IMR-90 (cell line): ENCODE measurements around the gene RAP1GAP. TPM values are rescaled to one million over a fixed set of nuclear protein-coding genes. Genes with fewer than 3 reads are reported as not detected.

Experiments
- ATAC-seq: fragments of 200-7000 bp; cut with Tn5 transposase; 2 replicates; pipeline ENCODE4 v1.9.1; 2020; ENCODE audit warnings: low read depth, mild to moderate bottlenecking, moderate library complexity
- BruUV-seq: library from RNA; stranded (reverse); fragments of 400-500 nt; replicated peaks from 2 replicates; lab custom pipeline; 2021; lab: Mats Ljungman, UMichigan
- CTCF ChIA-PET: fragments of 300-600 bp; formaldehyde crosslinking; extraction: SDS; loops from one replicate; lab custom pipeline; 2021; ENCODE audit warnings: antibody characterized with exemption; lab: Yijun Ruan, JAX
- POLR2A ChIA-PET: fragments of 300-600 bp; sonication (Branson Sonifier 250); formaldehyde crosslinking; loops from one replicate; lab custom pipeline; 2022; ENCODE audit warnings: antibody characterized with exemption; ENCODE audit not compliant: unreplicated experiment; lab: Charles Lee
- DNase-seq: peaks from one replicate; pipeline ENCODE4 v3.0.0; 2013
- H2AFZ ChIP-seq: replicated peaks from 2 replicates; pipeline ENCODE3; 2013; ENCODE audit warnings: low read length, mild to moderate bottlenecking; ENCODE audit not compliant: poor library complexity
- H2AK5ac ChIP-seq: 2 replicates; pipeline ENCODE4 v1.6.1; 2013; ENCODE audit warnings: low read depth, low read length, inconsistent platforms
- H2AK9ac ChIP-seq: replicated peaks from 2 replicates; pipeline ENCODE3; 2013; ENCODE audit warnings: mild to moderate bottlenecking, low read depth, low read length, moderate library complexity; ENCODE audit not compliant: poor library complexity
- H2BK120ac ChIP-seq: 2 replicates; pipeline ENCODE4 v1.6.1; 2013; ENCODE audit warnings: low read depth, low read length, inconsistent platforms
- H2BK15ac ChIP-seq: 3 replicates; pipeline ENCODE4 v1.6.1; 2013; ENCODE audit warnings: low read depth, low read length, inconsistent platforms
- H2BK20ac ChIP-seq: 2 replicates; pipeline ENCODE4 v1.6.1; 2013; ENCODE audit warnings: low read depth, mild to moderate bottlenecking, inconsistent platforms, low read length, moderate library complexity
- H2BK5ac ChIP-seq: 2 replicates; pipeline ENCODE4 v1.6.1; 2013; ENCODE audit warnings: mild to moderate bottlenecking, low read depth, low read length, inconsistent platforms; ENCODE audit not compliant: poor library complexity, severe bottlenecking
- H3K14ac ChIP-seq: replicated peaks from 2 replicates; pipeline ENCODE4 v1.6.1; 2013; ENCODE audit warnings: low read depth, low read length, inconsistent platforms
- H3K18ac ChIP-seq: 2 replicates; pipeline ENCODE4 v1.6.1; 2013; ENCODE audit warnings: low read depth, low read length, control low read depth
- H3K23ac ChIP-seq: 2 replicates; pipeline ENCODE4 v1.6.1; 2013; ENCODE audit warnings: low read depth, low read length, inconsistent platforms
- H3K27ac ChIP-seq: 2 replicates; pipeline ENCODE4 v1.5.1; 2013; ENCODE audit warnings: mild to moderate bottlenecking, control low read depth, low read length; ENCODE audit not compliant: insufficient read depth
- H3K27me3 ChIP-seq: 2 replicates; pipeline ENCODE4 v1.6.1; 2013; ENCODE audit warnings: low read length; ENCODE audit not compliant: control insufficient read depth, insufficient read depth
- H3K36me3 ChIP-seq: 2 replicates; pipeline ENCODE4 v1.6.1; 2013; ENCODE audit warnings: low read length, mixed read lengths; ENCODE audit not compliant: control insufficient read depth, insufficient read depth
- H3K4ac ChIP-seq: 2 replicates; pipeline ENCODE4 v1.6.1; 2013; ENCODE audit warnings: low read depth, low read length, inconsistent platforms
- H3K4me1 ChIP-seq: 2 replicates; pipeline ENCODE4 v1.6.1; 2013; ENCODE audit warnings: low read length, mixed read lengths; ENCODE audit not compliant: control insufficient read depth, insufficient read depth
- H3K4me2 ChIP-seq: 2 replicates; pipeline ENCODE4 v1.6.1; 2013; ENCODE audit warnings: low read depth, mild to moderate bottlenecking, control low read depth, low read length, moderate library complexity
- H3K4me3 ChIP-seq: 2 replicates; pipeline ENCODE4 v1.5.1; 2013; ENCODE audit warnings: low read depth, mild to moderate bottlenecking, control low read depth, low read length, moderate library complexity; ENCODE audit not compliant: insufficient read depth
- H3K56ac ChIP-seq: 2 replicates; pipeline ENCODE4 v1.6.1; 2013; ENCODE audit warnings: low read length, inconsistent platforms; ENCODE audit not compliant: insufficient read depth; ENCODE audit errors: extremely low read depth
- H3K79me1 ChIP-seq, 2 experiments: 2 replicates each; pipeline ENCODE4 v1.6.1; 2013; ENCODE audit warnings: low read length in 2 of 2, inconsistent platforms in 1 of 2, low read depth in 1 of 2
- H3K9ac ChIP-seq: 2 replicates; pipeline ENCODE4 v1.6.1; 2013; ENCODE audit warnings: low read depth, low read length, control low read depth
- H3K9me1 ChIP-seq: 2 replicates; pipeline ENCODE4 v1.6.1; 2013; ENCODE audit warnings: low read length, inconsistent platforms; ENCODE audit not compliant: insufficient read depth
- H3K9me3 ChIP-seq: 2 replicates; pipeline ENCODE4 v1.6.1; 2013; ENCODE audit warnings: low read length; ENCODE audit not compliant: control insufficient read depth, insufficient read depth
- H4K20me1 ChIP-seq: 2 replicates; pipeline ENCODE4 v1.6.1; 2013; ENCODE audit warnings: low read length, inconsistent platforms; ENCODE audit not compliant: insufficient read depth
- H4K5ac ChIP-seq: 2 replicates; pipeline ENCODE4 v1.6.1; 2013; ENCODE audit warnings: mild to moderate bottlenecking, low read depth, low read length, control low read depth
- H4K8ac ChIP-seq, 2 experiments: 2 replicates each; pipeline ENCODE4 v1.6.1; 2013; ENCODE audit warnings: low read depth in 2 of 2, low read length in 2 of 2, control low read depth in 1 of 2, inconsistent platforms in 1 of 2
- H4K91ac ChIP-seq: 2 replicates; pipeline ENCODE4 v1.6.1; 2013; ENCODE audit warnings: low read depth, low read length, inconsistent platforms; ENCODE audit not compliant: insufficient read depth
- MXI1 ChIP-seq: IDR thresholded peaks from 2 replicates; pipeline ENCODE4 v1.6.1; 2012; ENCODE audit warnings: low read depth, mild to moderate bottlenecking, low read length, moderate library complexity, borderline replicate concordance
- NFE2L2 ChIP-seq: fragments of 150-350 bp; IDR thresholded peaks from 2 replicates; pipeline ENCODE4 v1.6.1; 2016; ENCODE audit warnings: low read depth, mild to moderate bottlenecking, low read length
- RCOR1 ChIP-seq: IDR thresholded peaks from 2 replicates; pipeline ENCODE4 v1.6.1; 2012; ENCODE audit warnings: mild to moderate bottlenecking, low read length, improper control_type of control experiment; ENCODE audit not compliant: insufficient replicate concordance
- WGBS, 2 experiments: methylation state at CpG; one replicate each; pipeline versions ENCODE4 v1.1.5 to v1.1.7; 2013; ENCODE audit warnings: missing lambda C conversion rate in 2 of 2; ENCODE audit not compliant: insufficient read length in 1 of 2; ENCODE audit errors: extremely low coverage in 2 of 2; 5-methylcytosine and 5-hydroxymethylcytosine counted together
- dilution Hi-C: fragments of 300-500 bp; cut with HindIII; formaldehyde crosslinking; loops from one replicate; pipeline ENCODE4 v1.14.3; 2018; ENCODE audit warnings: low sequenced_read_pairs; ENCODE audit not compliant: unreplicated experiment
- in situ Hi-C: fragments of 300-500 bp; cut with MboI; formaldehyde crosslinking; loops from 3 replicates; pipeline ENCODE4 v1.14.3; 2019; ENCODE audit warnings: low sequenced_read_pairs, inconsistent platforms, mixed read lengths
- intact Hi-C: fragments of 100-400 bp; cut with micrococcal nuclease; formaldehyde crosslinking; loops from 2 replicates; pipeline ENCODE4 v1.10.0; 2022
- polyA plus RNA-seq, 3 experiments: library from polyadenylated mRNA; depleted of rRNA; stranded (reverse); fragments of >200 nt; gene quantifications; 2 replicates each; pipeline ENCODE4 v1.2.3, GENCODE V29; 2012; ENCODE audit warnings: low replicate concordance in 1 of 3
- total RNA-seq: library from RNA; depleted of rRNA; stranded (reverse); fragments of >200 nt; gene quantifications from 2 replicates; pipeline ENCODE4 v1.2.3, GENCODE V29; 2012

Gene RAP1GAP
- total and polyA plus RNA-seq, 2 of the 4 experiments (the other 2 are of a cell fraction) = under 0.01 to 0.10 TPM

DNA sequence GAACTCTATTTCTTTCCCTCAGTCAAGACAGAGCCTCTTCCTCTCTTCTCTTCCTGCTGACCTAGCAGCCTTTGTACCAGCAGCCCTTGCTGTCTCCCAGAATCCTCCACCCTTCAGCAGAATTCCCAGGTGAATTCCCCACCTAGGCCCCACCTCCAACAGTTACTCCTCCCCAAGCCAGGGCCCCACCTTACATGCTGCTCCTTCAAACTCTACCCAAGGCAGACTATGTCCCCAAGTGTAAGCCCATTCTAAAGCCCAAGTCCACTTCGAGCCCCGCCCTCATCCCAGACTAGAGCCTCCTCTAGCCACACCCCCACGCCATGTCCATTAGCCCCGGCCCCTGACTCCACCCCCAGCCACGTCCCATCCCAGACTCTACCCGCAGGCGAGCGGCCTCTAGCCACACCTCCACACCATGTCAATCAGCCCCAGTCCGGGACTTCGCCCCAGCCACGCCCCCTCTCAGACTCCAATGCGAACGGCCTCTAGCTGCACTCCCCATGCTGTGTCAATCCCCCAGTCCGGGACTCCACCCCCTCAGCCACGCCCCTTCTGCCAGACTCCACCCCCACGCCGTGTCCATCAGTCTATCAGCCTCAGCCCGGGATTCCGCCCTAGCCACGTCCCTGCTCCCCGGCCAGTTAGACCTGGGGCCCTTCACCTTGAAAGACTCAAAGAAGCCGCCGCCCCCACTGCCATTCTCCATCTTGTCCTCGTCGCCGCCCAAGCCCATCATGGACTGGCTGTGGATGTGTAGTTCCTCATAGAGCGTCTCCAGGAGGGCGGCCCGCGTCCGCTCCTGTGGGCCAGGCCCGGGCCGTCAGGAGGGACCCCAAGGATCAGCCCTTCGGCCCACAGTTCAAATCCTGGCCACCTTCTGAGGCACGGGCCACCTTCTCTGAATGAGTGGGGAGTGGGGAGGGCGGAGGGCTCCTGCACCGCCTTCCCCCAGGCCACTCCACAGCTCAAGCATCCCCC lies 61.3 kb downstream of the RAP1GAP start:
- H3K4ac ChIP-seq = no peak overlapping the region
- TF ChIP-seq MXI1 = no peak
- TF ChIP-seq RCOR1 = no peak
- no peak for TF ChIP-seq NFE2L2
- no peak overlapping the region for H3K4me3 ChIP-seq
- H4K91ac ChIP-seq = no peak overlapping the region
- DNase-seq = peak; percentile 58
- peaks cover 3% of the 10 kb centered on the region; the same call in 1 of the 2 replicates for H3K4me1 ChIP-seq
- no peak overlapping the region for H3K4me2 ChIP-seq
- peak overlapping the region; percentile 40 for H2AFZ ChIP-seq
- no peak overlapping the region for H2BK20ac ChIP-seq
- in situ Hi-C loops = no loop called here
- H3K9ac ChIP-seq = no peak overlapping the region
- no peaks in the 10 kb centered on the region for H4K20me1 ChIP-seq
- no peak overlapping the region for H4K5ac ChIP-seq
- CTCF ChIA-PET = no interaction called here
- no peak overlapping the region for H3K14ac ChIP-seq
- dilution Hi-C loops = no loop called here
- H3K27ac ChIP-seq = no peak overlapping the region
- H3K56ac ChIP-seq = no peak overlapping the region
- no peak overlapping the region for H3K18ac ChIP-seq
- no TSS peak for BruUV-seq
- no peak overlapping the region for H2AK5ac ChIP-seq
- no peak overlapping the region for H2BK120ac ChIP-seq
- peak; percentile 94 for ATAC-seq
- no peak overlapping the region for H2BK15ac ChIP-seq
- no peaks in the 10 kb centered on the region for H3K79me1 ChIP-seq
- no peak overlapping the region for H3K23ac ChIP-seq
- POLR2A ChIA-PET = no interaction called here
- peak overlapping the region; percentile 28 for H2AK9ac ChIP-seq
- H3K27me3 ChIP-seq = peaks cover 47% of the 10 kb centered on the region
- H3K9me1 ChIP-seq = peaks cover 3% of the 10 kb centered on the region; the same call in 1 of the 2 replicates
- H2BK5ac ChIP-seq = no peak overlapping the region
- H4K8ac ChIP-seq = no peak overlapping the region
- H3K36me3 ChIP-seq = no peaks in the 10 kb centered on the region
- 15% methylated on average over 9 of the region's 37 CpGs; no CpG with 5 or more reads in 1 of the 2 experiments for WGBS, 2 experiments
- H3K9me3 ChIP-seq = no peaks in the 10 kb centered on the region
- intact Hi-C loops = no loop called here
